UCSD-AML1 (cell line): ENCODE results near the gene IRF7.

Experiments used
- DNase-seq: peaks from one replicate; lab custom pipeline; 2025; ENCODE audit not compliant: unreplicated experiment; lab: John Stamatoyannopoulos, UW

Gene IRF7

GRCh38 chr11:621838-622237 lies 6.1 kb upstream of the IRF7 start:
- no peak for DNase-seq

- DNase-seq: no peak
These were observed 5.4 kb upstream of the IRF7 start for GRCh38 chr11:620935-621814.

- DNase-seq: no peak
These were observed 4.5 kb upstream of the IRF7 start for GRCh38 chr11:620201-620600.

GRCh38 chr11:619628-620050 lies 3.9 kb upstream of the IRF7 start:
- DNase-seq: no peak

- no peak for DNase-seq
These were observed 3.3 kb upstream of the IRF7 start for GRCh38 chr11:618856-619627.

GRCh38 chr11:617912-618682 lies 2.3 kb upstream of the IRF7 start:
- DNase-seq: no peak

- no peak for DNase-seq
These were observed 1.6 kb upstream of the IRF7 start for GRCh38 chr11:617199-617911.

- DNase-seq: peak; percentile 33
These were observed 809 bp upstream of the IRF7 start for GRCh38 chr11:616320-617198.

GRCh38 chr11:614623-615503 lies 887 bp downstream of the IRF7 start:
- DNase-seq: no peak

GRCh38 chr11:614021-614622 lies 1.6 kb downstream of the IRF7 start:
- DNase-seq: no peak

GRCh38 chr11:613369-613968 lies 2.3 kb downstream of the IRF7 start:
- no peak for DNase-seq

GRCh38 chr11:612961-613300 lies 2.8 kb downstream of the IRF7 start:
- no peak for DNase-seq

GRCh38 chr11:612201-612960 lies 3.4 kb downstream of the IRF7 start:
- DNase-seq: peak; percentile 42

GRCh38 chr11:611001-611996 lies 4.5 kb downstream of the IRF7 start:
- no peak for DNase-seq

GRCh38 chr11:610146-610801 lies 5.5 kb downstream of the IRF7 start:
- no peak for DNase-seq

- no peak for DNase-seq
These were observed 6.4 kb downstream of the IRF7 start for GRCh38 chr11:609341-609811.
